Measurements from ENCODE around the gene PGGT1B. TPM values are rescaled to one million over a fixed set of nuclear protein-coding genes. Genes with fewer than 3 reads are reported as not detected.

Gene PGGT1B
- total and polyA plus RNA-seq, 9 of the 15 experiments (the other 6 are each of a cell fraction or from before 2014, with no cell fraction given): 5.3 to 33.7 (median 19.8) TPM

DNA sequence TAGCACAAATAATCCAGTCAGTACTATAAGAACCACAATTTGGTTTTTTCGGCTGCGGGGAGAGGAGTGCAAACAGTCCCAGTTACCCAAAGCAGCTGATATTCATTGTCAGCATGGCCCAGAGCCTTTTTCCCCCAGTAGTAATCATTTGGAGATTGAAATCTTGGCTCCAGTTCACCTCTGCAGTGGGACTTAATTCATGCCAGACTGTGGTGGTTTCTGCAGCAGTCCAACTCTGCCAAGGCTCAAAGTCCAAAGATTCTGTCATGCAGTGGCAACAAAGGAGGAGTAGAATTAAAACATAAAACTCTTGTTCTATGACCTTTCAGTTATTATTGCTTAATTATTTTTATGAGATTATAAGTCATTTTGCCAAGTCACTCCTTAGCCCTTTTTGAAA lies 68.0 kb downstream of the PGGT1B start:
- H3K4me3 ChIP-seq: no peak overlapping the region
- DNase-seq (ENCODE audit: extremely low read depth in 1 of 4, low spot score in 3 of 4) (no peak), ATAC-seq (no peak), FAIRE-seq (no peak)
- WGBS (ENCODE audit: insufficient coverage, low coverage, missing lambda C conversion rate): 22% methylated on average over 2 of the region's 2 CpGs
- no peak overlapping the region for H3K4me2 ChIP-seq (ENCODE audit: insufficient read depth, low read length)
- no peaks in the 10 kb centered on the region for H3K9me3 ChIP-seq (replicated peaks; ENCODE audit: control insufficient read depth, insufficient read depth, low read depth, low read length)
- H3K36me3 ChIP-seq (ENCODE audit: control insufficient read depth, insufficient read depth, low read length): no peaks in the 10 kb centered on the region
- intact Hi-C loops (cut with micrococcal nuclease) (no loop called here), in situ Hi-C loops (cut with MboI) (no loop called here)
- no TSS peak for BruUV-seq (replicated peaks)
- ChIA-PET CTCF (ENCODE audit: low intra/inter-chr PET ratio) (no interaction called here), POLR2A (no interaction called here)
- no peaks in the 10 kb centered on the region for H3K79me2 ChIP-seq (ENCODE audit: control insufficient read depth, insufficient read depth, low read length)
- no peaks in the 10 kb centered on the region for H4K20me1 ChIP-seq (replicated peaks; ENCODE audit: control insufficient read depth, insufficient read depth, low read length)
- H3K4me1 ChIP-seq (replicated peaks in 1 of 2; ENCODE audit: control insufficient read depth in 2 of 2, insufficient read depth in 2 of 2, low read length in 2 of 2): no peaks in the 10 kb centered on the region
- no peaks in the 10 kb centered on the region for H3K9me1 ChIP-seq (ENCODE audit: control insufficient read depth, insufficient read depth, low read length)
- no peak overlapping the region for H3K9ac ChIP-seq (ENCODE audit: insufficient read depth in 1 of 2, low read depth in 2 of 2, low read length in 2 of 2)
- no peak overlapping the region for H2AFZ ChIP-seq (ENCODE audit: low read depth, low read length)
- H3K27ac ChIP-seq (ENCODE audit: extremely low read depth, low read depth, low read length): no peak overlapping the region
- no peaks in the 10 kb centered on the region; a peak in 1 of 5 replicates for H3K27me3 ChIP-seq (ENCODE audit: control insufficient read depth in 2 of 2, insufficient read depth in 2 of 2, low read length in 2 of 2)
- TF ChIP-seq, protein P1, sequence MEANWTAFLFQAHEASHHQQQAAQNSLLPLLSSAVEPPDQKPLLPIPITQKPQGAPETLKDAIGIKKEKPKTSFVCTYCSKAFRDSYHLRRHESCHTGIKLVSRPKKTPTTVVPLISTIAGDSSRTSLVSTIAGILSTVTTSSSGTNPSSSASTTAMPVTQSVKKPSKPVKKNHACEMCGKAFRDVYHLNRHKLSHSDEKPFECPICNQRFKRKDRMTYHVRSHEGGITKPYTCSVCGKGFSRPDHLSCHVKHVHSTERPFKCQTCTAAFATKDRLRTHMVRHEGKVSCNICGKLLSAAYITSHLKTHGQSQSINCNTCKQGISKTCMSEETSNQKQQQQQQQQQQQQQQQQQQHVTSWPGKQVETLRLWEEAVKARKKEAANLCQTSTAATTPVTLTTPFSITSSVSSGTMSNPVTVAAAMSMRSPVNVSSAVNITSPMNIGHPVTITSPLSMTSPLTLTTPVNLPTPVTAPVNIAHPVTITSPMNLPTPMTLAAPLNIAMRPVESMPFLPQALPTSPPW (CRISPR knock-in tag; IDR thresholded peaks at IDR 0.05): no peak
- TF ChIP-seq RFX5 (IDR thresholded peaks at IDR 0.05; ENCODE audit: low read depth, low read length): no peak
- no peak for TF ChIP-seq POLR2G (IDR thresholded peaks at IDR 0.05; ENCODE audit: low read depth, low read length)
- TF ChIP-seq RBBP5 (IDR thresholded peaks at IDR 0.05; ENCODE audit: borderline replicate concordance, insufficient read depth, low read length, poor library complexity, severe bottlenecking): no peak
- no peak for TF ChIP-seq ZKSCAN8 (CRISPR knock-in tag; IDR thresholded peaks at IDR 0.05)
- no peak for TF ChIP-seq PRPF4 (IDR thresholded peaks at IDR 0.05; ENCODE audit: insufficient read depth, low read depth, low read length, poor library complexity, severe bottlenecking)
- no peak for TF ChIP-seq HDAC8 (tag; IDR thresholded peaks at IDR 0.05)
- TF ChIP-seq, protein P2, sequence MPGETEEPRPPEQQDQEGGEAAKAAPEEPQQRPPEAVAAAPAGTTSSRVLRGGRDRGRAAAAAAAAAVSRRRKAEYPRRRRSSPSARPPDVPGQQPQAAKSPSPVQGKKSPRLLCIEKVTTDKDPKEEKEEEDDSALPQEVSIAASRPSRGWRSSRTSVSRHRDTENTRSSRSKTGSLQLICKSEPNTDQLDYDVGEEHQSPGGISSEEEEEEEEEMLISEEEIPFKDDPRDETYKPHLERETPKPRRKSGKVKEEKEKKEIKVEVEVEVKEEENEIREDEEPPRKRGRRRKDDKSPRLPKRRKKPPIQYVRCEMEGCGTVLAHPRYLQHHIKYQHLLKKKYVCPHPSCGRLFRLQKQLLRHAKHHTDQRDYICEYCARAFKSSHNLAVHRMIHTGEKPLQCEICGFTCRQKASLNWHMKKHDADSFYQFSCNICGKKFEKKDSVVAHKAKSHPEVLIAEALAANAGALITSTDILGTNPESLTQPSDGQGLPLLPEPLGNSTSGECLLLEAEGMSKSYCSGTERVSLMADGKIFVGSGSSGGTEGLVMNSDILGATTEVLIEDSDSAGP (CRISPR knock-in tag; IDR thresholded peaks at IDR 0.05): no peak
- TF ChIP-seq MED1 (CRISPR knock-in tag; IDR thresholded peaks at IDR 0.05; ENCODE audit: borderline replicate concordance): no peak
- TF ChIP-seq MCM5 (IDR thresholded peaks at IDR 0.05; ENCODE audit: low read depth): no peak
- TF ChIP-seq ZNF3 (CRISPR knock-in tag; IDR thresholded peaks at IDR 0.05): no peak
- TF ChIP-seq, protein P3, sequence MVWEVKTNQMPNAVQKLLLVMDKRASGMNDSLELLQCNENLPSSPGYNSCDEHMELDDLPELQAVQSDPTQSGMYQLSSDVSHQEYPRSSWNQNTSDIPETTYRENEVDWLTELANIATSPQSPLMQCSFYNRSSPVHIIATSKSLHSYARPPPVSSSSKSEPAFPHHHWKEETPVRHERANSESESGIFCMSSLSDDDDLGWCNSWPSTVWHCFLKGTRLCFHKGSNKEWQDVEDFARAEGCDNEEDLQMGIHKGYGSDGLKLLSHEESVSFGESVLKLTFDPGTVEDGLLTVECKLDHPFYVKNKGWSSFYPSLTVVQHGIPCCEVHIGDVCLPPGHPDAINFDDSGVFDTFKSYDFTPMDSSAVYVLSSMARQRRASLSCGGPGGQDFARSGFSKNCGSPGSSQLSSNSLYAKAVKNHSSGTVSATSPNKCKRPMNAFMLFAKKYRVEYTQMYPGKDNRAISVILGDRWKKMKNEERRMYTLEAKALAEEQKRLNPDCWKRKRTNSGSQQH (CRISPR knock-in tag; IDR thresholded peaks at IDR 0.05): no peak
- no peak for TF ChIP-seq HEY1 (CRISPR knock-in tag; IDR thresholded peaks at IDR 0.05; ENCODE audit: borderline replicate concordance)
